AG04450 (cell line): ENCODE results near the gene LY9. TPM values are rescaled to one million over a fixed set of nuclear protein-coding genes. Genes with fewer than 3 reads are reported as not detected.

Source experiments
- CTCF ChIA-PET: fragments of 300-600, 350-600 bp; formaldehyde crosslinking; extraction: SDS; loops from one replicate; lab custom pipeline; 2022; ENCODE audit warnings: antibody characterized with exemption, inconsistent platforms; lab: Charles Lee
- POLR2A ChIA-PET: fragments of 350-600 bp; formaldehyde crosslinking; extraction: SDS; loops from one replicate; lab custom pipeline; 2021; ENCODE audit warnings: antibody characterized with exemption, inconsistent platforms; lab: Yijun Ruan, JAX
- DNase-seq: peaks from one replicate; pipeline ENCODE4 v3.0.0-alpha.2; 2011; ENCODE audit warnings: low read depth, low spot score
- H3K27ac ChIP-seq: one replicate; pipeline ENCODE4 v1.5.1; 2012; ENCODE audit warnings: low read depth, low read length, control low read depth
- H3K27me3 ChIP-seq: one replicate; pipeline ENCODE4 v1.6.0; 2012; ENCODE audit warnings: low read length; ENCODE audit not compliant: control insufficient read depth, insufficient read depth
- H3K4me3 ChIP-seq: 2 replicates; pipeline ENCODE4 v1.5.1; 2011; ENCODE audit warnings: mild to moderate bottlenecking, low read depth, low read length, control low read depth
- H3K9me3 ChIP-seq: 2 replicates; pipeline ENCODE4 v1.5.1; 2012; ENCODE audit warnings: low read length; ENCODE audit not compliant: control insufficient read depth, insufficient read depth
- CTCF ChIP-seq: IDR thresholded peaks from 2 replicates; pipeline ENCODE4 v1.5.1; 2011; ENCODE audit warnings: low read depth, low read length, control low read depth, inconsistent platforms
- polyA plus RNA-seq: library from polyadenylated mRNA; depleted of rRNA; stranded (reverse); fragments of >200 nt; gene quantifications from 2 replicates; pipeline ENCODE4 v1.2.3, GENCODE V29; 2011

The LY9 gene
- polyA plus RNA-seq, 1 experiment, result not detected

DNA sequence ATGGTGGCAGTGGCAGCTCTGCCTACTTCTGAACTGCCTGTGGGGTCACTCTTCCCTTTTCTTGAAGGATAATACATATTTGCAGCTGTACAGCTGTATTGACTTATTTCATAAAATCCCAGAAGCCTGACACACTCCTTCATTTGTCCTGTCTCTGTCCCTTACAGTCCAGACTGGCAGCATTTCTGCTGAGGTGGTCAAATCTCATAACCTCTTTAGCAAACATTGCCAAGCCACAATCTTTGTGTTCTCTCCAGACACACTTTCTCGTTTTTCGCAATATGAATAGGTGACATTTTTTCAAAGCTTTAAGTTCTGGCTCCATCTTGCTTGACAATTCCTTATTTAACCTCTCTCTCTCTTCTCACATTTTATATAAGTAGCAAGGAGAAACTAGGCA is 15.2 kb downstream of the LY9 start:
- CTCF ChIA-PET, result no interaction called here
- no peak overlapping the region for H3K27ac ChIP-seq
- no peak for DNase-seq
- H3K4me3 ChIP-seq, result no peak overlapping the region
- no peak for TF ChIP-seq CTCF
- POLR2A ChIA-PET, result no interaction called here
- no peaks in the 10 kb centered on the region for H3K27me3 ChIP-seq
- H3K9me3 ChIP-seq, result peaks cover 3% of the 10 kb centered on the region; the same call in 1 of the 2 replicates

DNA sequence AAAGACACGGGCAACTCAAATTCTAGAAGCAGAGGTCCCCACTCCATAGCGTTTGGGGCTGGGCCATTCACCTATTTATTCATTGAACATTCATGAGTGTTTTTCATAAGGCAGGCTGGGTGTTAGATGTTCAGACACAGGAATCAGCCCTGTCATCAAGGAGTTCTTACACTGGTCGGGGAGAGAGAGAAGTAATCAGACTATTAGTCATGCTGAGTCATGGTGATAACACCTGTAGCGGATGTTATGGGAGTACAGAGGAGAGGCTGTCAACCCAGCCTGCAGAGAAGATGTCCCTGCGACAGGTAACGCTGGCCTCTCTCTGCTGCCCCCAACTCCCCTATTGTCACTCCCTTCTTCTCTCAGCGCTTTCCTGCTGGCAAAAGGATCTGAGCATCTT is 17.2 kb downstream of the LY9 start:
- no peak for DNase-seq
- no peak for TF ChIP-seq CTCF
- Histone ChIP-seq H3K9me3 (no peaks in the 10 kb centered on the region), H3K27me3 (no peaks in the 10 kb centered on the region), H3K4me3 (no peak overlapping the region), H3K27ac (no peak overlapping the region)
- POLR2A ChIA-PET, result no interaction called here
- CTCF ChIA-PET, result no interaction called here

DNA sequence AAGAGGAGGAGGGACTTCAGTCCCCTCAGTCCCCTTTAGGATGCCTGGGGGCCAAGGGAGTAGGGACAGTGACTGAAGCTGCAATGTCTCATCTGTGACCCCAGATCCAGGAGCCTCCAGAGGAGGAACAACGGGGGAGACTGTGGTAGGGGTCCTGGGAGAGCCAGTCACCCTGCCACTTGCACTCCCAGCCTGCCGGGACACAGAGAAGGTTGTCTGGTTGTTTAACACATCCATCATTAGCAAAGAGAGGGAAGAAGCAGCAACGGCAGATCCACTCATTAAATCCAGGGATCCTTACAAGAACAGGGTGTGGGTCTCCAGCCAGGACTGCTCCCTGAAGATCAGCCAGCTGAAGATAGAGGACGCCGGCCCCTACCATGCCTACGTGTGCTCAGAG is 18.3 kb downstream of the LY9 start:
- H3K9me3 ChIP-seq, result no peaks in the 10 kb centered on the region
- CTCF ChIA-PET, result no interaction called here
- no peak for TF ChIP-seq CTCF
- DNase-seq, result no peak
- no peak overlapping the region for H3K27ac ChIP-seq
- POLR2A ChIA-PET, result no interaction called here
- no peaks in the 10 kb centered on the region for H3K27me3 ChIP-seq
- H3K4me3 ChIP-seq, result no peak overlapping the region

- no peak overlapping the region for H3K4me3 ChIP-seq
- no peaks in the 10 kb centered on the region for H3K9me3 ChIP-seq
- ChIA-PET POLR2A (no interaction called here), CTCF (no interaction called here)
- TF ChIP-seq CTCF, result no peak
- DNase-seq, result no peak
- no peak overlapping the region for H3K27ac ChIP-seq
- no peaks in the 10 kb centered on the region for H3K27me3 ChIP-seq
These were observed 18.9 kb downstream of the LY9 start for GRCh38 chr1:160814856-160815255.

- Histone ChIP-seq H3K27me3 (no peaks in the 10 kb centered on the region), H3K27ac (no peak overlapping the region), H3K4me3 (no peak overlapping the region), H3K9me3 (no peaks in the 10 kb centered on the region)
- ChIA-PET CTCF (no interaction called here), POLR2A (no interaction called here)
- no peak for TF ChIP-seq CTCF
- DNase-seq, result no peak
These were observed 22.4 kb downstream of the LY9 start for GRCh38 chr1:160818207-160818937.
